ENCODE measurements around the gene CACNA1B.

Gene CACNA1B

DNA sequence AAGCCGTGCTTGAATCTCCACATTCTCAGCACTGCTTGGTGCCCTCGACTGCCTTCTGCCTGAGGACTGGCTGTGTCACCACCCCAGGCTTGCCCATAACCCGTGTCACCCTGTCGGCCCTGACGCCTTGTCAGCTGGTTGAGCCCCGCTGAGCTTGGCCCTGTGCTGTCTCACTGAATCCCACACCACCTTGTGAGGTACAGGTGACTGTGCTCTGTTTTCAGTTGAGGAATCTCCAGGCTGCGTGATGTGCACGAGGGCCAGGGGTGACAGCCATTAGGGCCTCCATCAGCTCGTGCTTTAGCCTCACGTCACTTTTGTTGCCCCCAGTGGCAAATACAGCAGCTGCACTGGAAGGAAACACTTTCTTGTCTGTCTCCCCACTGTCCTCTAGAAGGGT, 90.7 kb downstream of the CACNA1B start:
- DNase-seq (ENCODE audit: low read depth) = no peak
- TF ChIP-seq, protein P1, sequence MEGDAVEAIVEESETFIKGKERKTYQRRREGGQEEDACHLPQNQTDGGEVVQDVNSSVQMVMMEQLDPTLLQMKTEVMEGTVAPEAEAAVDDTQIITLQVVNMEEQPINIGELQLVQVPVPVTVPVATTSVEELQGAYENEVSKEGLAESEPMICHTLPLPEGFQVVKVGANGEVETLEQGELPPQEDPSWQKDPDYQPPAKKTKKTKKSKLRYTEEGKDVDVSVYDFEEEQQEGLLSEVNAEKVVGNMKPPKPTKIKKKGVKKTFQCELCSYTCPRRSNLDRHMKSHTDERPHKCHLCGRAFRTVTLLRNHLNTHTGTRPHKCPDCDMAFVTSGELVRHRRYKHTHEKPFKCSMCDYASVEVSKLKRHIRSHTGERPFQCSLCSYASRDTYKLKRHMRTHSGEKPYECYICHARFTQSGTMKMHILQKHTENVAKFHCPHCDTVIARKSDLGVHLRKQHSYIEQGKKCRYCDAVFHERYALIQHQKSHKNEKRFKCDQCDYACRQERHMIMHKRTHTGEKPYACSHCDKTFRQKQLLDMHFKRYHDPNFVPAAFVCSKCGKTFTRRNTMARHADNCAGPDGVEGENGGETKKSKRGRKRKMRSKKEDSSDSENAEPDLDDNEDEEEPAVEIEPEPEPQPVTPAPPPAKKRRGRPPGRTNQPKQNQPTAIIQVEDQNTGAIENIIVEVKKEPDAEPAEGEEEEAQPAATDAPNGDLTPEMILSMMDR (IDR thresholded peaks at IDR 0.05; ENCODE audit: low read depth, low read length, missing control alignments) = peak; percentile 32
- H3K4me3 ChIP-seq (ENCODE audit: low read depth, low read length) = no peak overlapping the region

DNA sequence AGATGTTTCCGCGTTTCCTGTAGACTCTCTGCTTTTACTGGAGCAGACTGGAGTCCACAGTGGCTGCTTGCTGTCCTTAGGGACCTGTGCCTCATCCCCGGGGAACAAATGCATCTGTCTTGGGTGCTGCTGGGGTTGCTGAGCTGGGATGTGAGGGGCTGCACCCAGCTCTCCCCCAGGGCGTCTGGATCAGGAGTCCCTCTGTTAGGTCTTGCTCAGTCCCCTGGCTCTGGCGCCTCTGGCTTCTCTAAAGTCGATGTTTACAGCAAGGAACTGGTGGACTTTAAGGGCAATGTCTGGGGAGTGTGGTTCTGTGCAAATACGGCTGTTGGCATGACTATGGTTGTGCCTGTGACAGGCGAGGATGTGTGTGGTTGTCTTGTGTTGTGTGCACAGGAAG, 91.4 kb downstream of the CACNA1B start:
- no peak for DNase-seq (ENCODE audit: low read depth)
- TF ChIP-seq, protein P1 (IDR thresholded peaks at IDR 0.05; ENCODE audit: low read depth, low read length, missing control alignments) = no peak
- H3K4me3 ChIP-seq (ENCODE audit: low read depth, low read length) = no peak overlapping the region

- no peak overlapping the region for H3K4me3 ChIP-seq (ENCODE audit: low read depth, low read length)
- no peak for DNase-seq (ENCODE audit: low read depth)
- TF ChIP-seq, protein P1 (IDR thresholded peaks at IDR 0.05; ENCODE audit: low read depth, low read length, missing control alignments) = no peak
Measured at GRCh38 chr9:137969685-137970084, 92.1 kb downstream of the CACNA1B start.

GRCh38 chr9:137970098-137970497, 92.5 kb downstream of the CACNA1B start:
- TF ChIP-seq, protein P1 (IDR thresholded peaks at IDR 0.05; ENCODE audit: low read depth, low read length, missing control alignments) = no peak

GRCh38 chr9:137970686-137971476, 93.3 kb downstream of the CACNA1B start:
- TF ChIP-seq, protein P1 (IDR thresholded peaks at IDR 0.05; ENCODE audit: low read depth, low read length, missing control alignments) = no peak
- H3K4me3 ChIP-seq (ENCODE audit: low read depth, low read length) = no peak overlapping the region
- DNase-seq (ENCODE audit: low read depth) = no peak

More at GRCh38 chr9:137970098-137970497, 92.5 kb downstream of the CACNA1B start:
- no peak overlapping the region for H3K4me3 ChIP-seq (ENCODE audit: low read depth, low read length)
- no peak for DNase-seq (ENCODE audit: low read depth)

DNA sequence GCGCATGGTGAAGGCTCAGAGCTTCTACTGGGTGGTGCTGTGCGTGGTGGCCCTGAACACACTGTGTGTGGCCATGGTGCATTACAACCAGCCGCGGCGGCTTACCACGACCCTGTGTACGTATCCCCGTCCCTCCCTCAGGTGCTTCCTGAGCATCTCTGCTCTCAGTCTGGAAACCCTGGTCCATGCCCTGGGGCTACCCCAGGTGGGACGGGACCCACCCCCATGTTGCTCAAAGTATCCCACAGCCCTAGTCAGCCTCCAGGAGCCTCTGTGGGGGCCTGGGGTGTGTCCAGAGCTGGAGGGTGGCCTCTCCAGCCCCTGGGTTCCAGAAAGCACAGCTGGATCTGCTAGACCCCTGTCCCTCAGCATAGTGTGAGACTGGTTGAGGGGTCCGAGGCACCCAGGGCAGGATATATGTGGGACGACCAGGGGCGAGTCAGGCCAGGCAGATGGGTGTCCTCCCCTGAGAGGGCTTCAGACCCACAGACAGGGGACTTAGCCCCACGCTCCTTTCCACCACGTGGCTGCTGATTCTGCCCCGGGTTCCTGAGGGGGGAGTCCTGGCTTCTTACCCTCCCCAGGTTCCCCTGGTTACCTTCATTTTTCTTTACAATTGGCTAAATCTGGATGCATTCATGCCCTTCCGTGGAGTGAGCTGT, 94.0 kb downstream of the CACNA1B start:
- no peak overlapping the region for H3K4me3 ChIP-seq (ENCODE audit: low read depth, low read length)
- TF ChIP-seq, protein P1 (IDR thresholded peaks at IDR 0.05; ENCODE audit: low read depth, low read length, missing control alignments) = no peak
- no peak for DNase-seq (ENCODE audit: low read depth)

Measured in GM12864 (cell line).